Thyroid gland (tissue), 4 donors: ENCODE measurements around the gene ATP1A4. TPM values are rescaled to one million over a fixed set of nuclear protein-coding genes. Genes with fewer than 3 reads are reported as not detected.

Experiments
- DNase-seq, 2 donors: peaks; one replicate each; pipeline ENCODE4 v3.0.0-alpha.2; 2019
- H3K27ac ChIP-seq, 3 donors: fragments of 200-600 bp; sonication (generic); 1 replicate in 2 of 3; 2 replicates in 1 of 3; pipeline ENCODE4 v1.5.1; 2016 to 2019; ENCODE audit warnings: mild to moderate bottlenecking in 1 of 3, moderate library complexity in 1 of 3
- H3K27me3 ChIP-seq: fragments of 200-600 bp; sonication (generic); one replicate; pipeline ENCODE4 v1.5.1; 2019
- H3K36me3 ChIP-seq, 2 donors: fragments of 200-600 bp; sonication (generic); one replicate each; pipeline ENCODE4 v1.5.1; 2016 to 2019
- H3K4me1 ChIP-seq, 2 donors: fragments of 200-600 bp; sonication (generic); one replicate each; pipeline ENCODE4 v1.5.1; 2017 to 2019
- H3K4me3 ChIP-seq, 3 donors: fragments of 200-600 bp; sonication (generic); replicated peaks in 1 of 3; 1 replicate in 2 of 3; 2 replicates in 1 of 3; pipeline ENCODE4 v1.5.1; 2016; ENCODE audit warnings: mild to moderate bottlenecking in 1 of 3
- H3K9me3 ChIP-seq: fragments of 200-600 bp; sonication (generic); one replicate; pipeline ENCODE4 v1.5.1; 2017
- CTCF ChIP-seq, 6 experiments: fragments of 200-600 bp in 3 of 6; fragments of 450-650 bp in 3 of 6; sonication (generic) in 3 of 6; IDR thresholded peaks; one replicate each; pipeline ENCODE4 v1.5.1; 2016 to 2019; ENCODE audit warnings: antibody characterized with exemption in 6 of 6, mild to moderate bottlenecking in 2 of 6, inconsistent platforms in 1 of 6, moderate library complexity in 1 of 6
- POLR2A ChIP-seq, 2 donors: fragments of 450-650 bp; IDR thresholded peaks; one replicate each; pipeline ENCODE4 v1.6.1; 2017; ENCODE audit warnings: antibody characterized with exemption in 2 of 2, mild to moderate bottlenecking in 2 of 2, moderate library complexity in 1 of 2
- WGBS, 2 donors: methylation state at CpG; one replicate each; pipeline ENCODE4 v1.1.5; 2017; 5-methylcytosine and 5-hydroxymethylcytosine counted together
- intact Hi-C: fragments of 100-400 bp; cut with DNase I; formaldehyde crosslinking; loops from one replicate; pipeline ENCODE4 v1.15.1; 2023
- total RNA-seq, 4 donors: library from RNA; depleted of rRNA; stranded (reverse); fragments of >200 nt; gene quantifications; one replicate each; pipeline ENCODE4 v1.2.3, GENCODE V29; 2016

ATP1A4 gene
- total RNA-seq, 4 donors from 2014 or later: not detected

- Histone ChIP-seq H3K36me3 (no peaks in the 10 kb centered on the region), H3K27ac (no peak overlapping the region), H3K4me3 (no peak overlapping the region), H3K27me3 (no peaks in the 10 kb centered on the region), H3K9me3 (no peaks in the 10 kb centered on the region), H3K4me1 (peaks cover 0 to 1% of the 10 kb centered on the region in 2 donors)
- WGBS, 2 donors: 83 to 87% methylated on average over 12 of the region's 12 CpGs
- intact Hi-C loops: no loop called here
- TF ChIP-seq POLR2A (IDR thresholded peaks at IDR 0.05): no peak
- no peak for TF ChIP-seq CTCF (IDR thresholded peaks at IDR 0.05)
- DNase-seq: no peak
Measured at GRCh38 chr1:160112357-160112756, 39.0 kb upstream of the ATP1A4 start.

DNA sequence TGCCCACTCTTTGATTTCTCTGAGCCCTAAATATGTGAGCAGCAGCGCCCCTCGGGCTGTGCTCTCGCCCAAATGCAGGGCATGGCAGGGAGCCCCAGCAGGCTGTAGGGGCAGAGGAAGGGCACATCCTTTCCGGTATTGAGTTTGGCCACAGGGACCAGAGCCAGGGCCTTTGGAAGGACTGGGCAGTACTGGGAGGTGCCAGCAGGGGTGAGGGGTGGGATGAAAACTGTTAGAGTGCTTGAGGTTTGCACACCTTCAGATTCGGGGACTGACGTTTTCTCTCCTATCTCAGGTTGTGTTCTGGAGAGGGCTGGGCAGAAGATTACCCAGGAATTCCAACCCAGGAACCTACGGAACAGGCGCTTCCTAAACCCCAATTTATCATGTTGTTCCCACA is 38.0 kb upstream of the ATP1A4 start:
- DNase-seq: no peak
- TF ChIP-seq CTCF (IDR thresholded peaks at IDR 0.05) (no peak), POLR2A (IDR thresholded peaks at IDR 0.05) (no peak)
- H3K27ac ChIP-seq: no peak overlapping the region
- intact Hi-C loops: no loop called here
- no peaks in the 10 kb centered on the region for H3K36me3 ChIP-seq
- H3K27me3 ChIP-seq: no peaks in the 10 kb centered on the region
- peaks cover 10 to 12% of the 10 kb centered on the region in 2 donors for H3K4me1 ChIP-seq
- no peaks in the 10 kb centered on the region for H3K9me3 ChIP-seq
- WGBS, 2 donors: 82 to 87% methylated on average over 6 to 8 of the region's 8 CpGs
- H3K4me3 ChIP-seq: no peak overlapping the region

DNA sequence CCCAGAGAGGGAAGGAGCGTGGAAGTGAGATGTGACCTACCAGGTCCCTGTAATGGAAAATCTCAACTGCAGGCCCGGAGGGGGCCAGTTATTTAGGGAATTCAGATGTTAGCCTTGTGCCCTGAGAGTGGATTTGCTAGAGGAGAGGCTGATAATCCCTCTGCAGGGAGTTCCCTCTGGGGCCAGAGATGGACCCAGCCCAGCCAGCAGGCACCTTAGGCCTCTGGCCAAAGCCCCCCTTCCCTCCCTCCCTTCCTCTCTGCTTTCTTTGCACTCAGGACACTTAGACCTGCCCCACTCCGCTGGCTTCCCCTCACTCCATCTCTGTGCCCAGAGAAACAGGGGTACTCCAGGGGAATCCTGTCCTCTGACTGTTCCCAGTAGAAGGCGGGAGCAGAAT is 37.3 kb upstream of the ATP1A4 start:
- Histone ChIP-seq H3K36me3 (no peaks in the 10 kb centered on the region), H3K27ac (no peak overlapping the region), H3K4me1 (peaks cover 12% of the 10 kb centered on the region in 2 donors), H3K27me3 (no peaks in the 10 kb centered on the region), H3K9me3 (no peaks in the 10 kb centered on the region), H3K4me3 (no peak overlapping the region)
- DNase-seq: peak; percentile 32 to 49
- 54 to 68% methylated on average over 4 of the region's 4 CpGs for WGBS, 2 donors
- intact Hi-C loops: no loop called here
- TF ChIP-seq POLR2A (IDR thresholded peaks at IDR 0.05): no peak

DNA sequence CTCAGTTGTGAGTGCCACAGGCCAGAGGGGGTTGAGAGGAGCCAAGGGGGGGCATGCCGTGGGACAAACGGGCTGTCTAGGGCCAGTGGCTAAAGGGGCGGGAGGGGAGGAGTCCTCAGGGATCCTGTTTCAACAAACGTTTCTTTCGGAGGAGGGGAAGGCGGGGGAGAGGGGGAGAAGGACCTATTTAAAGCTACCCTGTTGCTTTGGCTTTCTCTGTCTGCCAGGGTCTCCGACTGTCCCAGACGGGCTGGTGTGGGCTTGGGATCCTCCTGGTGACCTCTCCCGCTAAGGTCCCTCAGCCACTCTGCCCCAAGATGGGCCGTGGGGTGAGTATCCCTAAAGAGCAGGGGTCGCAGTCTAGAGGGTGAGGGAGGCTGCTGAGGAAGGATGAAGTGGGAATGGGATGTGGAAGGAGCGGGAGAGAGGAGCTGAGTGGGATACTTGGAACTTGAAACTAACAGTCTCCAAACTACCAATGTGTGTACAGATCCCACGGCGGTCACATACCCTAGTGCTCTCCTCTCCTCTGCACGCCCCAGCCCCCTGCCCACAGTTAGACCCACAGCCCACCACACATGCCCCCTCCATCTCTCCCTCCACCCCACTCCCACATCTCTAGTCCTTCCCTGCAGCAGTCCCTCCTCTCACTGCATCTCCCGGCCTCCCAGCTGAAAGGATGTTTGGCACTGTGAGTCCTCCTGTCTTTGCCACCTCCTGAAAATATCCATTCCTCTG is 35.7 kb upstream of the ATP1A4 start, which contains the start of gene ATP1A2:
Gene ATP1A2 (plus strand): TSS at position 215 of the 738 bp plus-strand sequence. CDS start 103 bp downstream, at position 318.
- H3K36me3 ChIP-seq: no peaks in the 10 kb centered on the region
- WGBS, 2 donors: 47 to 51% methylated on average over 16 of the region's 16 CpGs
- no peaks in the 10 kb centered on the region for H3K9me3 ChIP-seq
- intact Hi-C loops: no loop called here
- H3K27ac ChIP-seq: no peak within 1 kb of the TSS
- peaks cover 12% of the 10 kb centered on the region in 2 donors for H3K4me1 ChIP-seq
- TF ChIP-seq POLR2A (IDR thresholded peaks at IDR 0.05) (no peak), CTCF (IDR thresholded peaks at IDR 0.05) (no peak)
- H3K4me3 ChIP-seq: no peak within 1 kb of the TSS
- H3K27me3 ChIP-seq: no peaks in the 10 kb centered on the region
- no peak for DNase-seq

- no peak for TF ChIP-seq POLR2A (IDR thresholded peaks at IDR 0.05)
- no peak for TF ChIP-seq CTCF (IDR thresholded peaks at IDR 0.05)
- intact Hi-C loops: no loop called here
Measured at GRCh38 chr1:160116283-160117147, 34.9 kb upstream of the ATP1A4 start.

More at GRCh38 chr1:160116283-160117147, 34.9 kb upstream of the ATP1A4 start:
- no peaks in the 10 kb centered on the region for H3K36me3 ChIP-seq
- no peaks in the 10 kb centered on the region for H3K9me3 ChIP-seq
- H3K4me3 ChIP-seq: no peak overlapping the region
- no peaks in the 10 kb centered on the region for H3K27me3 ChIP-seq
- H3K4me1 ChIP-seq: peaks cover 12% of the 10 kb centered on the region in 2 donors
- WGBS, 2 donors: 59 to 61% methylated on average over 8 to 12 of the region's 12 CpGs
- H3K27ac ChIP-seq: no peak overlapping the region
- DNase-seq: peak in 1 of 2 donors; percentile 29
